ENCODE measurements around the gene COL21A1.

COL21A1 gene

DNA sequence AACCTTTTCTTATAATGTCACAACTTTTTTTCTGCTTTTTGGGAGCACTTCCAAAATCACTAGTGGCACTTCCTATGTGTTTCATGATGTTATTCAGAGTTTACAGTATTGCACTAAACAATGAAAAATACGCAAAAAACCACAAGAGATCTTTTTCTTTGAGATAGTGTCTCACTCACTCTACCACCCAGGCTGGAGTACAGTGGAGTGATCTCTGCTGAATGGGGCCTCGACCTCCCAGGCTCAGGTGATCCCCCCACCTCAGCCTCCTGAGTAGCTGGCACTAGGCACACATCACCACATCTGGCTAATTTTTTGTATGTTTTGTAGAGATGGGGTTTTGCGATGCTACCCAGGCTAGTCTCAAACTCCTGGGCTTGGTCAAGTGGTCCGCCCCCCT, 158.7 kb downstream of the COL21A1 start:
- Histone ChIP-seq H3K36me3 (ENCODE audit: control insufficient read depth in 2 of 2, insufficient read depth in 2 of 2, low read length in 2 of 2) (no peaks in the 10 kb centered on the region), H3K27me3 (ENCODE audit: control insufficient read depth in 1 of 2, insufficient read depth in 2 of 2, low read length in 2 of 2) (no peaks in the 10 kb centered on the region), H3K27ac (ENCODE audit: low read length) (no peak overlapping the region), H3K4me3 (ENCODE audit: low read length in 2 of 2) (no peak overlapping the region), H3K4me1 (ENCODE audit: control insufficient read depth, insufficient read depth, low read length) (peaks cover 2% of the 10 kb centered on the region), H3K9me3 (ENCODE audit: control insufficient read depth in 2 of 2, low read length in 2 of 2) (peaks cover 4% of the 10 kb centered on the region in 2 donors), H3K9ac (ENCODE audit: low read length in 2 of 2) (no peak overlapping the region)

DNA sequence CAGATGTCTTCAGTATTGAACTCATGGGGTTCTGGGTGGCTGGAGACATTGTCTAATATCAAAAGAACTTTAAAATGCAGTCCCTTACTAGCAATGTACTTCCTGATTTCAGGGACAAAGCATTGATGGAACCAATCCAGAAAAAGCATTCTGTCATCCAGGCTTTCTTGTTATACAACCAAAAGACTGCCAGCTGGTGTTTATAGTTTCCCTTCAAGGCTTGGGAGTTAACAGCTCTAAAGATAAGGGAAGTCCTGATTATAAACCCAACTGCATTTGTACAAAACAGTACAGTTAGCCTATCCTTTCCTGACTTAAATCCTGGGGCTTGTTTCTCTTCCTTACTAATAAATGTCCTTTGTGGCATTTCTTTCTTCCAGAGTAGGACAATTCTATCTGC, 160.0 kb downstream of the COL21A1 start:
- H3K36me3 ChIP-seq (ENCODE audit: control insufficient read depth in 2 of 2, insufficient read depth in 2 of 2, low read length in 2 of 2): no peaks in the 10 kb centered on the region

DNA sequence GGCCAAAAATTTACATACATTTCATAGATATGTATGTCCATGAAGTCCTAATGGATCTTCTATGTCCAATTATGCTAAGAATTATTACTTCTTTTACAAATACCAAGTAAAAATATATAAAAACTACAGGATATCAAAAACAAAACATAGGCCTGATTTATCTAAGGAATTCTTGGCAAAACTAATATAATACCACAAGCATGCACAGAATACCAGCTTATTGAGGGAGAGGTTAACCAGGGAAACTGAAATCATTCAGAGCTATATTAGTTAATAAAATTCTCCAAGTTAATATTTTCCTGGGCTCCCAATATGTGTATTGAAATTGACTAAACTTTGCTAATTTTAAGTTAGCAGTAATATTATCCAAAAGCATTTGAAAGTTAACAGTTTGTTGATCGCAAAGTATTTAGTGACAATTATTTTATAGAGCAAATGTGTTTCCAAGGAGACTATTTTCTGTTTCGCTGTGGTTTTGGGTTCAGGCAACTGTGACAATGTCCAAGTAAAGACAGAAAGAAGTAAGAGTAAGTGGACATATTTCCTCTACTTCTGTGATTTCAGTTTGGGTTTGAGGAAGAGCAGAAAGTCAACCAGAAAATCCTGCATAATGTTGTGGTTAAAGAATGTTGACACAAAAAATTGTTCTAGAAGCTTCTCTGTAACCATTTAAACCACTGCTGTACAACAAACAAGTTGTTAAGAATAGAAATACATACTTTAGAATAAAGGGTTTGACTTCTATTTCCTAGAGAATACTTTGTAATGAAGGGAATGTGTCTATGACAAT, 167.4 kb downstream of the COL21A1 start:
- H3K36me3 ChIP-seq (ENCODE audit: control insufficient read depth in 2 of 2, insufficient read depth in 2 of 2, low read length in 2 of 2): no peaks in the 10 kb centered on the region
- H3K9me3 ChIP-seq (ENCODE audit: control insufficient read depth in 2 of 2, low read length in 2 of 2): no peaks in the 10 kb centered on the region
- H3K27me3 ChIP-seq (ENCODE audit: control insufficient read depth in 1 of 2, insufficient read depth in 2 of 2, low read length in 2 of 2): no peaks in the 10 kb centered on the region
- H3K27ac ChIP-seq (ENCODE audit: low read length): no peak overlapping the region
- no peak overlapping the region for H3K4me3 ChIP-seq (ENCODE audit: low read length in 2 of 2)
- H3K9ac ChIP-seq (ENCODE audit: low read length in 2 of 2): no peak overlapping the region
- H3K4me1 ChIP-seq (ENCODE audit: control insufficient read depth, insufficient read depth, low read length): no peaks in the 10 kb centered on the region

More for the DNA sequence above, 160.0 kb downstream of the COL21A1 start:
- Histone ChIP-seq H3K9ac (ENCODE audit: low read length in 2 of 2) (no peak overlapping the region), H3K27me3 (ENCODE audit: control insufficient read depth in 1 of 2, insufficient read depth in 2 of 2, low read length in 2 of 2) (no peaks in the 10 kb centered on the region), H3K9me3 (ENCODE audit: control insufficient read depth in 2 of 2, low read length in 2 of 2) (no peaks in the 10 kb centered on the region), H3K4me1 (ENCODE audit: control insufficient read depth, insufficient read depth, low read length) (peaks cover 2% of the 10 kb centered on the region), H3K27ac (ENCODE audit: low read length) (no peak overlapping the region), H3K4me3 (ENCODE audit: low read length in 2 of 2) (no peak overlapping the region)

DNA sequence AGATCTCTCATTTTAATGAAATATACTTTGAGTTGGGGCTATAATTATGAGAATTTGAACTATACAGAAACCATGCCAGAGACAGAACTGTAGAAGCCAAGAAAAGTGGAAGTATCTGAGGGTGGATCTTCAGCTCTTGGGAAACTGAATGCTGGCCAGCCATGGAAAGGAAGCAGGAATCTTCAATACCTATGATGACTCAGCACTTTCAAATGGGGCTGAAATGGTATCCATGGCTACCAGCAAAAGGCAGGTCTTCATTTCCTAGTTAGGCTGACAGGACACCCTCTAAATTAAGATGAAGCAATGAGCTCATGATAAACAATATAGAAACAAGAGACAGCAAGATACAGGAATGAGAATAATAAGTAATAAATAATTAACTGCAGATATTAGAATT, 171.3 kb downstream of the COL21A1 start:
- Histone ChIP-seq H3K27ac (ENCODE audit: low read length) (no peak overlapping the region), H3K36me3 (ENCODE audit: control insufficient read depth in 2 of 2, insufficient read depth in 2 of 2, low read length in 2 of 2) (peaks cover 0 to 1% of the 10 kb centered on the region in 2 donors), H3K27me3 (ENCODE audit: control insufficient read depth in 1 of 2, insufficient read depth in 2 of 2, low read length in 2 of 2) (no peaks in the 10 kb centered on the region), H3K9ac (ENCODE audit: low read length in 2 of 2) (no peak overlapping the region), H3K4me1 (ENCODE audit: control insufficient read depth, insufficient read depth, low read length) (no peaks in the 10 kb centered on the region), H3K9me3 (ENCODE audit: control insufficient read depth in 2 of 2, low read length in 2 of 2) (no peaks in the 10 kb centered on the region), H3K4me3 (ENCODE audit: low read length in 2 of 2) (no peak overlapping the region)

DNA sequence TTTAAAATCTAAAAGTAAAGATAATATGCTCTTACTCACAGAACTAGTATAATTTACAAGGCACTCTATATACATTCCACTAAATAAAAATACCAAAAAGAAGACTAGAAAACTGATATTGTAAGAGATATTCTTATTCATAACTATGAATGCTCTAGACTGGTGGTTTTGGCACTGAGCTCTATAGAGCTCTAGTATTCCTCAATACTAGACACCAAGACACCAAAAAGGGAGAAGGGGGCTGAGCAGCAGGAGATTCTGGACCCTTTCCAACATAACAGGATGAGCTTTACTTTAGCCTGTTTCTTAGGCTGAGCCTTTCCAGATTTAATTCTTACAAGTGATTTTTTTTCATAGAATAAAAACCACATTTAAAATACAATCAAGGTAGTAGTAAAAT, 173.6 kb downstream of the COL21A1 start:
- no peak overlapping the region for H3K4me3 ChIP-seq (ENCODE audit: low read length in 2 of 2)
- H3K9ac ChIP-seq (ENCODE audit: low read length in 2 of 2): no peak overlapping the region
- H3K4me1 ChIP-seq (ENCODE audit: control insufficient read depth, insufficient read depth, low read length): no peaks in the 10 kb centered on the region
- no peak overlapping the region for H3K27ac ChIP-seq (ENCODE audit: low read length)
- H3K36me3 ChIP-seq (ENCODE audit: control insufficient read depth in 2 of 2, insufficient read depth in 2 of 2, low read length in 2 of 2): peaks cover 0 to 2% of the 10 kb centered on the region in 2 donors
- no peaks in the 10 kb centered on the region for H3K27me3 ChIP-seq (ENCODE audit: control insufficient read depth in 1 of 2, insufficient read depth in 2 of 2, low read length in 2 of 2)
- H3K9me3 ChIP-seq (ENCODE audit: control insufficient read depth in 2 of 2, low read length in 2 of 2): no peaks in the 10 kb centered on the region

DNA sequence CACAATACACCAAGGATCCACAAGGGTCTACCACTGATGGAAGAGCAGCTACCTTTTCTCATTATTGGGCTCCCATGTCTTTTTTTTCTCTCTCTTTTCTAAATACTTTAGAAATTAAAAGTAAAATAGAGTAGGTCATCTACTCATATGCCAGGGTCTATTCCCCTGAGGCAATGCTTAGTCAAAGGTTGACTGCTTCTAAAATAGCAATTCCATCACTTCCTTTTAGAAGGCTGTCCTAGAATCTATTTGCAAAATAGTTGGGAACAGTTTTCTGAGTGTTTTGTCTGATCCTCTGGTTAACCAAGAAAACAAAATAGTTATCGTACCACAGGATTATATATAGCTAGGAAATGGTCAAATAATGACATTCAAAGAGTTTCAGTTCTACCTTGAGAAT, 174.1 kb downstream of the COL21A1 start:
- no peaks in the 10 kb centered on the region for H3K4me1 ChIP-seq (ENCODE audit: control insufficient read depth, insufficient read depth, low read length)
- H3K9ac ChIP-seq (ENCODE audit: low read length in 2 of 2): no peak overlapping the region
- H3K4me3 ChIP-seq (ENCODE audit: low read length in 2 of 2): no peak overlapping the region
- H3K27me3 ChIP-seq (ENCODE audit: control insufficient read depth in 1 of 2, insufficient read depth in 2 of 2, low read length in 2 of 2): no peaks in the 10 kb centered on the region
- peaks cover 0 to 2% of the 10 kb centered on the region in 2 donors for H3K36me3 ChIP-seq (ENCODE audit: control insufficient read depth in 2 of 2, insufficient read depth in 2 of 2, low read length in 2 of 2)
- no peaks in the 10 kb centered on the region for H3K9me3 ChIP-seq (ENCODE audit: control insufficient read depth in 2 of 2, low read length in 2 of 2)
- no peak overlapping the region for H3K27ac ChIP-seq (ENCODE audit: low read length)

DNA sequence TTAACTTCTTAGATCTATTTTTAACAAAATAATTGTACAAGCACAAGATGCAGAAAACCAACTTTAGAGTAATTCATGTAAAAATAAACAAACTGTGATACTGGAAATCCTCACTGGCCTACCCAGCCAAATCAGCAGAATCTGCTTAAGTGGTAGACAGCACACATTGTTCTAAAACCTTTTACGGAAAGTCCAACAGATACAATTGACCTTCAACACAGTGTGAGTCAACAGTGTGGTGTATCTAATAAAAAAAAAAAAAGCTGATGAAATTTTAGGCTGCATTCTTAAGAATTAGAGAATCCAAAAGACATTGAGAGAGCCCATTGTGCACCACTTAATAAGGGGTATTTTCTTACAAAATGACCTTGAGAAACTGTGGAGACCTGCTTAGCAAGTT, 174.5 kb downstream of the COL21A1 start:
- H3K4me1 ChIP-seq (ENCODE audit: control insufficient read depth, insufficient read depth, low read length): no peaks in the 10 kb centered on the region
- no peaks in the 10 kb centered on the region for H3K9me3 ChIP-seq (ENCODE audit: control insufficient read depth in 2 of 2, low read length in 2 of 2)
- H3K27ac ChIP-seq (ENCODE audit: low read length): no peak overlapping the region
- H3K36me3 ChIP-seq (ENCODE audit: control insufficient read depth in 2 of 2, insufficient read depth in 2 of 2, low read length in 2 of 2): peaks cover 0 to 2% of the 10 kb centered on the region in 2 donors
- H3K4me3 ChIP-seq (ENCODE audit: low read length in 2 of 2): no peak overlapping the region
- H3K9ac ChIP-seq (ENCODE audit: low read length in 2 of 2): no peak overlapping the region
- H3K27me3 ChIP-seq (ENCODE audit: control insufficient read depth in 1 of 2, insufficient read depth in 2 of 2, low read length in 2 of 2): no peaks in the 10 kb centered on the region

DNA sequence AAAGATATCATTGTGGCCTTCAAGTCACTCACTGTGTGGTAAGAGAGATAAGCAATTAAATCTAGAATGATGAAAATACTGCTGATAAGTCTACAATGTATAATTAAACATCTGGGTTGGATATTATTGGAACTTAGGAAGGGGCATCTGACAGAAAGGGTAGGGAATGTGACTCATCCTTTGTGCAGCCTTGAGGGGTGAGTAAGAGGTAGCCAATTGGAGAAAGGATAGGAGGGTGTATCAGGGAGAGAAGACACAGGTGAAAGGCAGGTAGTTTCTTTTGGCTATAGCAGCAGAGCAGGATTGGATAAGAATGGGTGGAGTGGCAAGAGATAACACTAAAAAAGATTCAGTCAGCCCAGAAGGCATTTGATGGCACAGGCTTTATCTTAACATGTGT, 182.0 kb downstream of the COL21A1 start:
- no peaks in the 10 kb centered on the region for H3K4me1 ChIP-seq (ENCODE audit: control insufficient read depth, insufficient read depth, low read length)
- H3K27me3 ChIP-seq (ENCODE audit: control insufficient read depth in 1 of 2, insufficient read depth in 2 of 2, low read length in 2 of 2): no peaks in the 10 kb centered on the region
- H3K36me3 ChIP-seq (ENCODE audit: control insufficient read depth in 2 of 2, insufficient read depth in 2 of 2, low read length in 2 of 2): peaks cover 2 to 9% of the 10 kb centered on the region in 2 donors
- no peak overlapping the region for H3K27ac ChIP-seq (ENCODE audit: low read length)
- no peak overlapping the region for H3K9ac ChIP-seq (ENCODE audit: low read length in 2 of 2)
- H3K4me3 ChIP-seq (ENCODE audit: low read length in 2 of 2): no peak overlapping the region
- H3K9me3 ChIP-seq (ENCODE audit: control insufficient read depth in 2 of 2, low read length in 2 of 2): no peaks in the 10 kb centered on the region

DNA sequence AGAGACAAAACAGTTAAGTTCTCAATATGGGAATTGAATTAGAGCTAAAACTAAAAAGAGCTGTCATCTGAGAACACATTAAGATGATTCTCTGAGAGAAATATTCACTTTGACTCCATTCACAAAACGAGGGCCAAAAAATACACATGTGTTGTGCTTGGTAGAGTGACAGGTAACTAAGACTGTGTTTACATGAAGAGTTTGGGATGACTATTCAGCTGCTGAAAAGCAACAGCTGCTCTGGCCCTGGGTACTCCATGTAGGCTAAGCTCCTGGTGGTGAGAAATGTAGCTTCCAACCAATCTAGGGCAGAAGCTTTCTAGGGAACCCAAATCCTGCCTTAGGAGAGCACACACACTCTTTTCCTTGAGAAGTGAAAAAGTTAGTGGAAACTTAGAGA, 184.5 kb downstream of the COL21A1 start:
- Histone ChIP-seq H3K36me3 (ENCODE audit: control insufficient read depth in 2 of 2, insufficient read depth in 2 of 2, low read length in 2 of 2) (peaks cover 2 to 9% of the 10 kb centered on the region in 2 donors), H3K4me1 (ENCODE audit: control insufficient read depth, insufficient read depth, low read length) (no peaks in the 10 kb centered on the region), H3K9ac (ENCODE audit: low read length in 2 of 2) (no peak overlapping the region), H3K27me3 (ENCODE audit: control insufficient read depth in 1 of 2, insufficient read depth in 2 of 2, low read length in 2 of 2) (no peaks in the 10 kb centered on the region), H3K4me3 (ENCODE audit: low read length in 2 of 2) (no peak overlapping the region), H3K27ac (ENCODE audit: low read length) (no peak overlapping the region), H3K9me3 (ENCODE audit: control insufficient read depth in 2 of 2, low read length in 2 of 2) (no peaks in the 10 kb centered on the region)

DNA sequence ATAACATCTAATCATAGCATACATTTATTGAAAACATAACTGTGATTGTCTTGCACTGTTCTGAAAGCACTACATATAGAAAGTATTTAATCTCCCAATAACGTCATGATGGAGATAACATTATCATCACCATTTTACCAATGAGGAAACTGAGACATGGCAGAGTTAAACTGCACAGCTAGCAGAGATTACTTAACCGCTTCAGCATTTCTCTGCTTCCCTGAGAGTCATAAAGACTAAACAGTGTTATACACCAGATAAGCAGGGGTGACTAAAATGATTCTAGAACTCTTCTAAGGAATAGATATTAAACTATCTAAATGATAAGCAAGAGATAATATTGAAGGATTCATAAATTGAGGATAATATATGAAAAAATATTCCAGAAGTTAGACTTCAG, 188.7 kb downstream of the COL21A1 start:
- H3K27ac ChIP-seq (ENCODE audit: low read length): no peak overlapping the region
- peaks cover 1 to 2% of the 10 kb centered on the region in 2 donors for H3K36me3 ChIP-seq (ENCODE audit: control insufficient read depth in 2 of 2, insufficient read depth in 2 of 2, low read length in 2 of 2)
- H3K4me3 ChIP-seq (ENCODE audit: low read length in 2 of 2): no peak overlapping the region
- H3K9ac ChIP-seq (ENCODE audit: low read length in 2 of 2): no peak overlapping the region
- H3K4me1 ChIP-seq (ENCODE audit: control insufficient read depth, insufficient read depth, low read length): no peaks in the 10 kb centered on the region
- no peaks in the 10 kb centered on the region for H3K27me3 ChIP-seq (ENCODE audit: control insufficient read depth in 1 of 2, insufficient read depth in 2 of 2, low read length in 2 of 2)
- no peaks in the 10 kb centered on the region for H3K9me3 ChIP-seq (ENCODE audit: control insufficient read depth in 2 of 2, low read length in 2 of 2)

DNA sequence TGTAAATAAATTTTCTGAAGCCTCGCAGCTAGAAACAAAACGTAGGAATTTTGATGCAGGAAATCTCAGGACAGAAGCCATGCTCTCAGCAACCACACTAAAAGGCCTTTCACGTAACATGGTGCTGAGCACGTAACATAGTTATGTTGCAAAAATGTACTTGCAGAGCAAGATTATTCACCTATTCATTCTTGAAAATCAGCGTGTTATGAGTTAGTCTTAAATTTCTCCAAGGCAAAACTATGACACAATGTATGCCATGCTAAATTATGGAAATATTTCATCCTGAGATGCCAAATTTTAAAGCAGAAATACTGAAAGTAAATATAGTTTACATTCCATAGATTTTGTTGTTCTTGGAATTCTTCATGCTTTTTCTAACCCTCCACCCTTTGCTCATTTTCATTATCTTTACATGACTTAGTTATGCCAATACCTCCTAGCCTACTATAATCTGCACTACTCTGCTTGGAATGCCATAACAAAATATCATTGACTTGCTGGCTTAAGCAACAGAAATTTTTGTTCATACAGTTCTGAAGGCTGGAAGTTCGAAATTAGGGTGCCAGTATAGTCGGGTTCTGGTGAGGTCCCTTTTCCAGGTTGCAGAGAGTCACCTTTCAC, 192.2 kb downstream of the COL21A1 start:
- no peaks in the 10 kb centered on the region for H3K4me1 ChIP-seq (ENCODE audit: control insufficient read depth, insufficient read depth, low read length)
- H3K27ac ChIP-seq (ENCODE audit: low read length): no peak overlapping the region
- no peaks in the 10 kb centered on the region for H3K9me3 ChIP-seq (ENCODE audit: control insufficient read depth in 2 of 2, low read length in 2 of 2)
- no peak overlapping the region for H3K4me3 ChIP-seq (ENCODE audit: low read length in 2 of 2)
- no peaks in the 10 kb centered on the region for H3K27me3 ChIP-seq (ENCODE audit: control insufficient read depth in 1 of 2, insufficient read depth in 2 of 2, low read length in 2 of 2)
- H3K36me3 ChIP-seq (ENCODE audit: control insufficient read depth in 2 of 2, insufficient read depth in 2 of 2, low read length in 2 of 2): no peaks in the 10 kb centered on the region
- H3K9ac ChIP-seq (ENCODE audit: low read length in 2 of 2): no peak overlapping the region

Measured in stomach smooth muscle (tissue), 2 donors.